HG03060 (cell line): ENCODE measurements around the gene KRTAP4-4.

Source experiments
- ATAC-seq: cut with Tn5 transposase; IDR thresholded peaks from one replicate; pipeline ENCODE4 v1.9.1; 2021; ENCODE audit warnings: low read depth, moderate number of reproducible peaks; ENCODE audit not compliant: unreplicated experiment

The KRTAP4-4 gene

GRCh38 chr17:41116297-41116696 is 44.3 kb downstream of the KRTAP4-4 start:
- no peak for ATAC-seq

- ATAC-seq: no peak
These were observed 49.2 kb downstream of the KRTAP4-4 start for GRCh38 chr17:41111151-41111885.
